NCI-H2227 treated with DMSO at 0.1 percent for 48 hours (cell line): Measurements from ENCODE around the gene CXXC5.
"Not testable (repeated sequence)": the region's sequence is repeated elsewhere in the genome, so short reads cannot be mapped to it uniquely, and the experiment has no call there.

ENCODE experiments used
- DNase-seq: peaks from one replicate; lab custom pipeline; 2025; lab: John Stamatoyannopoulos, UW

Gene CXXC5

GRCh38 chr5:139711906-139712224, 63.7 kb downstream of the CXXC5 start:
- no peak for DNase-seq

GRCh38 chr5:139712412-139712811, 64.3 kb downstream of the CXXC5 start:
- no peak for DNase-seq

GRCh38 chr5:139713898-139714297, 65.7 kb downstream of the CXXC5 start:
- not testable (repeated sequence) for DNase-seq

- no peak for DNase-seq
These were observed 69.1 kb downstream of the CXXC5 start for GRCh38 chr5:139717221-139717620.

- not testable (repeated sequence) for DNase-seq
These were observed 70.3 kb downstream of the CXXC5 start for GRCh38 chr5:139718403-139718802.

- DNase-seq, result not testable (repeated sequence)
These were observed 71.8 kb downstream of the CXXC5 start for GRCh38 chr5:139719970-139720369.

GRCh38 chr5:139723986-139724587, 75.9 kb downstream of the CXXC5 start:
- DNase-seq, result no peak

GRCh38 chr5:139725073-139725830, 77.1 kb downstream of the CXXC5 start:
- DNase-seq, result no peak

- DNase-seq, result no peak
These were observed 78.1 kb downstream of the CXXC5 start for GRCh38 chr5:139726248-139726647.

- DNase-seq, result not testable (repeated sequence)
These were observed 79.5 kb downstream of the CXXC5 start for GRCh38 chr5:139727615-139728014.

- no peak for DNase-seq
These were observed 83.1 kb downstream of the CXXC5 start for GRCh38 chr5:139731281-139731680.

GRCh38 chr5:139732019-139732418, 83.9 kb downstream of the CXXC5 start:
- DNase-seq, result no peak

- no peak for DNase-seq
These were observed 85.0 kb downstream of the CXXC5 start for GRCh38 chr5:139733010-139733688.
